Transverse colon (tissue), 4 donors: Measurements from ENCODE around the gene SCAP. TPM values are rescaled to one million over a fixed set of nuclear protein-coding genes. Genes with fewer than 3 reads are reported as not detected.

Experiments used
- DNase-seq: peaks from one replicate; pipeline ENCODE4 v3.0.0-alpha.2; 2019
- H3K27ac ChIP-seq, 4 donors: fragments of 200-600 bp; sonication (generic); 2 replicates each; pipeline ENCODE4 v1.5.1; 2016 to 2018; ENCODE audit warnings: inconsistent platforms in 4 of 4
- H3K27me3 ChIP-seq: fragments of 200-600 bp; sonication (generic); 2 replicates; pipeline ENCODE4 v1.5.1; 2017; ENCODE audit warnings: inconsistent platforms
- H3K36me3 ChIP-seq, 4 donors: fragments of 200-600 bp; sonication (generic); 2 replicates each; pipeline ENCODE4 v1.5.1; 2017 to 2019; ENCODE audit warnings: inconsistent platforms in 4 of 4
- H3K4me1 ChIP-seq, 4 donors: fragments of 200-600 bp; sonication (generic); 2 replicates each; pipeline ENCODE4 v1.5.1; 2017 to 2020; ENCODE audit warnings: inconsistent platforms in 4 of 4
- H3K4me3 ChIP-seq, 4 donors: fragments of 200-600 bp; sonication (generic); 1 replicate in 1 of 4; 2 replicates in 3 of 4; pipeline versions ENCODE4 v1.5.1 to v1.6.1; 2017 to 2019; ENCODE audit warnings: inconsistent platforms in 4 of 4
- H3K9me3 ChIP-seq, 2 donors: fragments of 200-600 bp; sonication (generic); 2 replicates each; pipeline ENCODE4 v1.5.1; 2017 to 2019; ENCODE audit warnings: inconsistent platforms in 2 of 2
- CTCF ChIP-seq, 5 experiments: fragments of 200-600 bp in 3 of 5; fragments of 450-650 bp in 2 of 5; sonication (generic) in 3 of 5; IDR thresholded peaks; 1 replicate in 2 of 5; 2 replicates in 3 of 5; pipeline ENCODE4 v1.5.1; 2016 to 2017; ENCODE audit warnings: antibody characterized with exemption in 5 of 5, inconsistent platforms in 3 of 5, mild to moderate bottlenecking in 2 of 5, moderate library complexity in 1 of 5
- EP300 ChIP-seq: sonication (generic); formaldehyde crosslinking; IDR thresholded peaks from one replicate; pipeline ENCODE4 v1.6.1; 2017; ENCODE audit warnings: antibody characterized with exemption, low read depth
- POLR2A ChIP-seq: fragments of 450-650 bp; IDR thresholded peaks from one replicate; pipeline ENCODE4 v1.6.1; 2016; ENCODE audit warnings: antibody characterized with exemption, mild to moderate bottlenecking, moderate library complexity
- POLR2AphosphoS5 ChIP-seq, 3 donors: sonication (generic); formaldehyde crosslinking; IDR thresholded peaks; one replicate each; pipeline ENCODE4 v1.6.1; 2016; ENCODE audit warnings: antibody characterized with exemption in 3 of 3
- WGBS, 2 donors: methylation state at CpG; one replicate each; pipeline ENCODE4 v1.1.5; 2018; ENCODE audit warnings: low coverage in 1 of 2; 5-methylcytosine and 5-hydroxymethylcytosine counted together
- in situ Hi-C, 4 donors: fragments of 200-750 bp; cut with MboI; loops; one replicate each; pipeline versions ENCODE4 v1.15.0 to v1.15.1; 2017; ENCODE audit warnings: low sequenced_read_pairs in 3 of 4, low pct_ligation_motif_present in 1 of 4, low pct_unique_long_range_greater_than_20kb in 1 of 4
- intact Hi-C: fragments of 100-400 bp; cut with DNase I; formaldehyde crosslinking; loops from one replicate; pipeline ENCODE4 v1.15.1; 2023; ENCODE audit warnings: low total_unique reads
- total RNA-seq, 4 donors: library from RNA; depleted of rRNA; stranded (reverse); fragments of >200 nt; gene quantifications; one replicate each; pipeline ENCODE4 v1.1.0, GENCODE V29; 2016

Gene SCAP
- total RNA-seq, 4 donors from 2014 or later, result 160 to 288 (median 198) TPM

GRCh38 chr3:47419083-47420043 lies 56.4 kb downstream of the SCAP start:
- WGBS, 2 donors, result 90% methylated on average over 14 of the region's 17 CpGs; no CpG with 5 or more reads in 1 of the 2 donors

GRCh38 chr3:47418167-47419082 lies 57.3 kb downstream of the SCAP start:
- WGBS, 2 donors, result 94% methylated on average over 51 of the region's 53 CpGs; no CpG with 5 or more reads in 1 of the 2 donors
- no peaks in the 10 kb centered on the region for H3K27me3 ChIP-seq
- intact Hi-C loops (no loop called here), in situ Hi-C loops (loop anchor here in 1 of 4 donors (25.0 kb wide), 1 partner anchor 369 kb away; the partner anchor contains the start of gene SMARCC1)
- no peaks in the 10 kb centered on the region for H3K9me3 ChIP-seq
- DNase-seq, result no peak
- no peak for TF ChIP-seq CTCF (IDR thresholded peaks at IDR 0.05)
- no peak for TF ChIP-seq POLR2A
- TF ChIP-seq EP300, result no peak
- TF ChIP-seq POLR2AphosphoS5 (IDR thresholded peaks at IDR 0.05), result no peak
- peaks cover 0 to 16% (median 0%) of the 10 kb centered on the region in 4 donors for H3K36me3 ChIP-seq
- H3K4me1 ChIP-seq, result peaks cover 15 to 18% (median 16%) of the 10 kb centered on the region in 4 donors
- H3K4me3 ChIP-seq, result no peak overlapping the region
- no peak overlapping the region for H3K27ac ChIP-seq

More at GRCh38 chr3:47419083-47420043, 56.4 kb downstream of the SCAP start:
- peaks cover 15 to 19% (median 17%) of the 10 kb centered on the region in 4 donors for H3K4me1 ChIP-seq
- H3K36me3 ChIP-seq, result peaks cover 0 to 16% (median 0%) of the 10 kb centered on the region in 4 donors
- intact Hi-C loops (no loop called here), in situ Hi-C loops (loop anchor here in 2 of 4 donors (5.0 to 25.0 kb wide), 3 partner anchors 53 to 368 kb away; partner anchors contain the start of genes SCAP (in 1 of the 2) and SMARCC1 (in 1 of the 2))
- TF ChIP-seq CTCF (IDR thresholded peaks at IDR 0.05) (no peak), POLR2A (no peak), POLR2AphosphoS5 (IDR thresholded peaks at IDR 0.05) (no peak), EP300 (no peak)
- no peak overlapping the region for H3K27ac ChIP-seq
- no peak overlapping the region for H3K4me3 ChIP-seq
- no peak for DNase-seq
- H3K27me3 ChIP-seq, result no peaks in the 10 kb centered on the region
- H3K9me3 ChIP-seq, result no peaks in the 10 kb centered on the region

- peaks cover 0 to 3% (median 0%) of the 10 kb centered on the region in 4 donors for H3K4me1 ChIP-seq
- 75 to 76% methylated on average over 5 to 9 of the region's 9 CpGs for WGBS, 2 donors
- no peaks in the 10 kb centered on the region for H3K9me3 ChIP-seq
- in situ Hi-C loops (loop anchor here in 1 of 4 donors (25.0 kb wide), 1 partner anchor 371 kb away; the partner anchor contains the start of gene SMARCC1), intact Hi-C loops (no loop called here)
- H3K27me3 ChIP-seq, result no peaks in the 10 kb centered on the region
- H3K36me3 ChIP-seq, result peaks cover 0 to 25% (median under 1%) of the 10 kb centered on the region in 4 donors
- H3K27ac ChIP-seq, result no peak overlapping the region
- TF ChIP-seq POLR2A, result no peak
- TF ChIP-seq CTCF (IDR thresholded peaks at IDR 0.05), result no peak
- TF ChIP-seq POLR2AphosphoS5 (IDR thresholded peaks at IDR 0.05), result no peak
- no peak for TF ChIP-seq EP300
- DNase-seq, result no peak
- H3K4me3 ChIP-seq, result no peak overlapping the region
These were observed 59.7 kb downstream of the SCAP start for GRCh38 chr3:47416041-47416440.
